ENCODE data around the gene POMT2. TPM values are rescaled to one million over a fixed set of nuclear protein-coding genes. Genes with fewer than 3 reads are reported as not detected.
A peak's percentile ranks its signal among the peaks of the same experiment; 100 is the strongest.

Gene POMT2
- polyA plus RNA-seq, 1 of the 3 experiments (the other 2 are of a cell fraction), result 19.9 TPM

DNA sequence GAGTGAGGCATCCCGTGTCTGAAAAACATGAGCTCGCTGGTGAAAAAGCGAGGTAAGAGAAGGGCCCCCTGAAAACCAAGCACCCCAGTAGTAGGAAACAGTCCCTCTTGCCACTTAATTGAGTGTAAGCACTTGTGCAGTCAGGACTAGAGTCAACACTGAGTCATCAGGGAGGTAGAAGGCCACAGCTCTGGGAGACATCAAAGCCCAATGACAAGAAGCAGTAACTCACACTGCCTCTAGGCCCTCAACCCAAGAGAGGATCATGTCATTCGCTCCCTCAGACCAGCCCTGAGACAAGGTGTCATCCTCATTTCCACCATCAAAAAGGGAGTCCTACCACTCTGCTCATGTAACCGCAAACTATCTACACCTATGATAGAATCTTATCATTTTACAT, 17.8 kb downstream of the POMT2 start:
- POLR2A ChIA-PET, result no interaction called here
- Histone ChIP-seq H3K36me3 (replicated peaks in 1 of 2; ENCODE audit: control insufficient read depth in 1 of 2, insufficient read depth in 2 of 2, low read length in 1 of 2) (peaks cover 0 to 52% of the 10 kb centered on the region in 2 experiments), H3K4me3 (ENCODE audit: low read depth in 2 of 2, low read length in 1 of 2) (no peak overlapping the region), H3K4me2 (peak overlapping the region; percentile 56), H3K9me3 (no peaks in the 10 kb centered on the region), H4K20me1 (ENCODE audit: insufficient read depth) (peaks cover 3% of the 10 kb centered on the region), H2AFZ (ENCODE audit: low read depth) (no peak overlapping the region), H3K27me3 (ENCODE audit: insufficient read depth) (no peaks in the 10 kb centered on the region), H3K4me1 (ENCODE audit: control insufficient read depth in 1 of 2, insufficient read depth in 2 of 2, low read depth in 1 of 2, low read length in 1 of 2) (peaks cover 11 to 31% of the 10 kb centered on the region in 2 experiments), H3K27ac (ENCODE audit: low read depth in 2 of 2, low read length in 1 of 2) (peak overlapping the region; percentile 40 to 87; a peak in 3 of 4 replicates), H3K79me2 (ENCODE audit: insufficient read depth) (no peaks in the 10 kb centered on the region), H3F3A (replicated peaks; ENCODE audit: insufficient read depth) (peaks cover 24% of the 10 kb centered on the region), H3K9ac (no peak overlapping the region), H3K9me2 (no peaks in the 10 kb centered on the region)
- CTCF ChIA-PET, result interaction anchor here (1.3 to 7.3 kb wide), 5 partner anchors 11 to 151 kb away, joined by 3 to 143 read pairs (median 19); no protein-coding TSS in a partner anchor
- WGBS (ENCODE audit: low lambda C conversion rate), result 81% methylated on average over 5 of the region's 5 CpGs
- no peak for DNase-seq
- TF ChIP-seq MXI1 (IDR thresholded peaks at IDR 0.05; ENCODE audit: low read depth, low read length) (no peak), TCF12 (IDR thresholded peaks at IDR 0.05) (peak; percentile 76), FOSL2 (IDR thresholded peaks at IDR 0.05; ENCODE audit: borderline replicate concordance, low read depth) (peak; percentile 38; the same call in 1 of the 2 replicates), EP300 (IDR thresholded peaks at IDR 0.05; ENCODE audit: borderline replicate concordance in 1 of 2, low read depth in 1 of 2, low read length in 1 of 2) (peak in 1 of 2 experiments; percentile 8; a peak in 1 of 4 replicates)
- TF ChIP-seq, protein P1, sequence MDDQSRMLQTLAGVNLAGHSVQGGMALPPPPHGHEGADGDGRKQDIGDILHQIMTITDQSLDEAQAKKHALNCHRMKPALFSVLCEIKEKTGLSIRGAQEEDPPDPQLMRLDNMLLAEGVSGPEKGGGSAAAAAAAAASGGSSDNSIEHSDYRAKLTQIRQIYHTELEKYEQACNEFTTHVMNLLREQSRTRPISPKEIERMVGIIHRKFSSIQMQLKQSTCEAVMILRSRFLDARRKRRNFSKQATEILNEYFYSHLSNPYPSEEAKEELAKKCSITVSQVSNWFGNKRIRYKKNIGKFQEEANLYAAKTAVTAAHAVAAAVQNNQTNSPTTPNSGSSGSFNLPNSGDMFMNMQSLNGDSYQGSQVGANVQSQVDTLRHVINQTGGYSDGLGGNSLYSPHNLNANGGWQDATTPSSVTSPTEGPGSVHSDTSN (IDR thresholded peaks at IDR 0.05), result peak; percentile 80
- TF ChIP-seq, protein P2, sequence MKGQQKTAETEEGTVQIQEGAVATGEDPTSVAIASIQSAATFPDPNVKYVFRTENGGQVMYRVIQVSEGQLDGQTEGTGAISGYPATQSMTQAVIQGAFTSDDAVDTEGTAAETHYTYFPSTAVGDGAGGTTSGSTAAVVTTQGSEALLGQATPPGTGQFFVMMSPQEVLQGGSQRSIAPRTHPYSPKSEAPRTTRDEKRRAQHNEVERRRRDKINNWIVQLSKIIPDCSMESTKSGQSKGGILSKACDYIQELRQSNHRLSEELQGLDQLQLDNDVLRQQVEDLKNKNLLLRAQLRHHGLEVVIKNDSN (IDR thresholded peaks at IDR 0.05; ENCODE audit: borderline replicate concordance, low read depth), result no peak

DNA sequence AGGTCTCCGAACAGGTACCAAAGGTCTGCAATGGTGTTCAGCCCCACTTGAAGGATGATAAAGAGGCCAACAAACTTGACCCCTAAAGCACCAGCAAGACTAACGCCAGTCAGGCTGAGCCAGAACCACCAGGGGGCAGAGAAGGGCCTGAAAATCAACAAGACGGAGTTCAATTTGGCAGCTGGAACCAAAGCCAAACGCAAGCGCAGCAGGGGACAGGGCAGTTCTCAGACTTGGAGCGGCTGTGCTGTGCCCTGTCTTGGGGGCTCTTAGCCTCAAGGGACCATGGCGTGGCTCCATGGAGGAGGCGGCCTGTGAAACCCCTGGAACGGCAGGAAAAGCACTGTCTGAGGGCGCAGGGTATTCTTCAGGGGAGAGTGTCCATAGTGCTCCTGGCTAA, 19.6 kb downstream of the POMT2 start:
- Histone ChIP-seq H3K4me2 (no peak overlapping the region), H3K9me3 (no peaks in the 10 kb centered on the region), H3K9ac (no peak overlapping the region), H3F3A (replicated peaks; ENCODE audit: insufficient read depth) (peaks cover 14% of the 10 kb centered on the region), H4K20me1 (ENCODE audit: insufficient read depth) (peaks cover 3% of the 10 kb centered on the region), H3K9me2 (no peaks in the 10 kb centered on the region), H3K27ac (ENCODE audit: low read depth in 2 of 2, low read length in 1 of 2) (no peak overlapping the region), H3K4me3 (ENCODE audit: low read depth in 2 of 2, low read length in 1 of 2) (no peak overlapping the region; a peak in 1 of 4 replicates), H3K36me3 (replicated peaks in 1 of 2; ENCODE audit: control insufficient read depth in 1 of 2, insufficient read depth in 2 of 2, low read length in 1 of 2) (peaks cover 0 to 69% of the 10 kb centered on the region in 2 experiments), H2AFZ (ENCODE audit: low read depth) (no peak overlapping the region), H3K27me3 (ENCODE audit: insufficient read depth) (no peaks in the 10 kb centered on the region), H3K4me1 (ENCODE audit: control insufficient read depth in 1 of 2, insufficient read depth in 2 of 2, low read depth in 1 of 2, low read length in 1 of 2) (peaks cover under 1 to 19% of the 10 kb centered on the region in 2 experiments; a peak in 3 of 4 replicates), H3K79me2 (ENCODE audit: insufficient read depth) (no peaks in the 10 kb centered on the region)
- 44% methylated on average over 5 of the region's 10 CpGs for WGBS (ENCODE audit: low lambda C conversion rate)
- TF ChIP-seq, protein P3, sequence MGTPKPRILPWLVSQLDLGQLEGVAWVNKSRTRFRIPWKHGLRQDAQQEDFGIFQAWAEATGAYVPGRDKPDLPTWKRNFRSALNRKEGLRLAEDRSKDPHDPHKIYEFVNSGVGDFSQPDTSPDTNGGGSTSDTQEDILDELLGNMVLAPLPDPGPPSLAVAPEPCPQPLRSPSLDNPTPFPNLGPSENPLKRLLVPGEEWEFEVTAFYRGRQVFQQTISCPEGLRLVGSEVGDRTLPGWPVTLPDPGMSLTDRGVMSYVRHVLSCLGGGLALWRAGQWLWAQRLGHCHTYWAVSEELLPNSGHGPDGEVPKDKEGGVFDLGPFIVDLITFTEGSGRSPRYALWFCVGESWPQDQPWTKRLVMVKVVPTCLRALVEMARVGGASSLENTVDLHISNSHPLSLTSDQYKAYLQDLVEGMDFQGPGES (IDR thresholded peaks at IDR 0.05; ENCODE audit: low read depth, low read length), result no peak
- TF ChIP-seq EZH2phosphoT487 (IDR thresholded peaks at IDR 0.05; ENCODE audit: borderline replicate concordance, low read depth) (no peak), SMC3 (IDR thresholded peaks at IDR 0.05; ENCODE audit: low read depth, low read length) (peak; percentile 74), CHD2 (IDR thresholded peaks at IDR 0.05; ENCODE audit: low read length, partially characterized antibody) (no peak), RAD21 (IDR thresholded peaks at IDR 0.05; ENCODE audit: low read length) (peak; percentile 76), NFIC (IDR thresholded peaks at IDR 0.05; ENCODE audit: borderline replicate concordance) (no peak), MXI1 (IDR thresholded peaks at IDR 0.05; ENCODE audit: low read depth, low read length) (no peak), FOXJ3 (CRISPR knock-in tag; IDR thresholded peaks at IDR 0.05) (no peak)
- TF ChIP-seq, protein P4, sequence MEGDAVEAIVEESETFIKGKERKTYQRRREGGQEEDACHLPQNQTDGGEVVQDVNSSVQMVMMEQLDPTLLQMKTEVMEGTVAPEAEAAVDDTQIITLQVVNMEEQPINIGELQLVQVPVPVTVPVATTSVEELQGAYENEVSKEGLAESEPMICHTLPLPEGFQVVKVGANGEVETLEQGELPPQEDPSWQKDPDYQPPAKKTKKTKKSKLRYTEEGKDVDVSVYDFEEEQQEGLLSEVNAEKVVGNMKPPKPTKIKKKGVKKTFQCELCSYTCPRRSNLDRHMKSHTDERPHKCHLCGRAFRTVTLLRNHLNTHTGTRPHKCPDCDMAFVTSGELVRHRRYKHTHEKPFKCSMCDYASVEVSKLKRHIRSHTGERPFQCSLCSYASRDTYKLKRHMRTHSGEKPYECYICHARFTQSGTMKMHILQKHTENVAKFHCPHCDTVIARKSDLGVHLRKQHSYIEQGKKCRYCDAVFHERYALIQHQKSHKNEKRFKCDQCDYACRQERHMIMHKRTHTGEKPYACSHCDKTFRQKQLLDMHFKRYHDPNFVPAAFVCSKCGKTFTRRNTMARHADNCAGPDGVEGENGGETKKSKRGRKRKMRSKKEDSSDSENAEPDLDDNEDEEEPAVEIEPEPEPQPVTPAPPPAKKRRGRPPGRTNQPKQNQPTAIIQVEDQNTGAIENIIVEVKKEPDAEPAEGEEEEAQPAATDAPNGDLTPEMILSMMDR (IDR thresholded peaks at IDR 0.05), result peak; percentile 81
- TF ChIP-seq, protein P5, sequence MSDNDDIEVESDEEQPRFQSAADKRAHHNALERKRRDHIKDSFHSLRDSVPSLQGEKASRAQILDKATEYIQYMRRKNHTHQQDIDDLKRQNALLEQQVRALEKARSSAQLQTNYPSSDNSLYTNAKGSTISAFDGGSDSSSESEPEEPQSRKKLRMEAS (IDR thresholded peaks at IDR 0.05; ENCODE audit: low read depth), result no peak
- DNase-seq, result peak; percentile 65
- ChIA-PET POLR2A (no interaction called here), CTCF (interaction anchor here (0.5 to 7.3 kb wide), 37 partner anchors 8 to 428 kb away, joined by 3 to 143 read pairs (median 4); partner anchors contain the start of genes AHSA1, GSTZ1, POMT2 and SAMD15)

All from SK-N-SH (cell line).